Measurements from ENCODE around the gene CALHM1.
"Not testable (repeated sequence)": the region's sequence is repeated elsewhere in the genome, so short reads cannot be mapped to it uniquely, and the experiment has no call there.

The CALHM1 gene

DNA sequence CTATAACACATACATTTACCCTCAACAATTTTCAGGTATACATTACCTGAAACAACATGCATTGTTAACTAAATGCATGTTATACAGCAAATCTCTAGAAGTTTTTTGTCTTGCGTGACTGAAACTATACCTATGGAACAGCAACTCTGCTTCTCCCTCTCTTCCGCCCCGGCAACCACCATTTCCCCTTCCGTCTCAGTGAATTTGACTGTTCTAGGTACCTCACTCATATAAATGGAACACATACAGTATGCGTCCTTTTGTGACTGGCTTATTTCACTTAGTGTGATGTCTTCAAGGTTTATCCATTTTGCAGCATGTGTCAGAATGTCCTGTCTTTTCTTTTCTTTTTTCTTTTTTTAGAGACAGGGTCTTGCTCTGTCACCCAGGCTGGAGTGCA is 29.1 kb downstream of the CALHM1 start:
- no peak for DNase-seq (ENCODE audit: low read depth)

DNA sequence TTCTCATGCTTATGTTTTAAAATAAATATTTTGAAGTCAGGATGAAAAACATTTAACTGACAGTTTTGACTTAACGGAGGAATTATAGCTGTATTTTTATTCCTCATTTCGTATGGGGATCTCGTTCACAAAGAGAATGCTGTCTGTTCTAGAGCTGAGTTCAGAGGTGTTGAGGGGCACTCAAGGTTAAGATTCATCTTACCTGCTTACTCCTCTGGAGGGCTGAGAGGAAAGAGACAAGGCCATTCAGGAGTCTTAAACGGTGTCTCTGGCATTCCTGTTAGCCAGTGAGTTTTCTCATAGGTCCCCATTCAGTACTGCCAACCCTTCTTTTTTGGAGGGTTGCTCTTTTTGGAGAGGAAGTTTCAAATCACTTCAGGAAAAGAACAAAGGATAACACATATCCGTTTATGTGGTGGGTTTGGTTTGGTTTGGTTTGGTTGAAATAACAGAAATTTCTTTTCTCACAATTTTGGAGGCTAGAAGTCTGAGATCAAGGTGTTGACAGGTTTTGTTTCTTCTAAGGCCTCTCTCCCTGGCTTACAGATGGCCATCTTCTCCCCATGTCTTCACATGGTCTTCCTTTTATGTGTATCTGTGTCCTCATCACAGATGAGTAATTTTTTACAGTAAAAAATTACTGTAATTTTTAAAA is 29.6 kb downstream of the CALHM1 start:
- no peak for DNase-seq (ENCODE audit: low read depth)

DNA sequence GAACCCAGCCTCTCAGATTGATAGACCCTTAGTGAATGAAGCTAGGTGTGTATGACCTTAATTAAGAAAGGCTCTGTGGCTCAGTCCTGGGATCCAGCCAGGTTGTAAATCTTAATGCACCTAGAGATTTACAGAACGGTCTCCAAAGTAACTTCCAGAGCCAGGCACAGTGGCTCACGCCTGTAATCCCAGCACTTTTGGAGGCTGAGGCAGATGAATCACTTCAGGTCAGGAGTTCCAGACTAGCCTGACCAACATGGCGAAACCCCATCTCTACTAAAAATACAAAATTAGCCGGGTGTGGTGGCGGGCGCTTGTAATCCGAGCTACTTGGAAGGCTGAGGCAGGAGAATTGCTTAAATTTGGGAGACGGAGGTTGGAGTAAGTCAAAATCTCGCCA is 30.8 kb downstream of the CALHM1 start:
- DNase-seq (ENCODE audit: low read depth) = no peak

DNA sequence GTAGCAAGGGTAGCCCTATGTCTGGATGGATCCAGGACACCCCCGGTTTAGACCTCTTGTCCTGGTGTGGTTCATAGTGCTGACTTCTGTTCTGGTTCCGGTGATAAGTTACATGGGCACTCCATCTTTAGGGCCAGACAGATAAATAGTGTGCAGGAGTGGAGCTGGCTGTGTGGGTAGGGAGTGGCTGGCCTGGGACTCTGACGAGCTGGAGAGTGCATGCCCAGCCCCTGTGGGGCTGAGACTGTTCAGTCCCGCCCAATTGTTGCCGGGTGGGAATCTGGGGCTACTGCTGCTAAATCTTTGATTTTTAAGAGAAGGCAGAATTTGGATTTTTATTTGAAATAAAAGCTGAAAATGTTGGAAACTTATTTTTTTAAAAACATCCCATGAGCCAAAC is 35.0 kb downstream of the CALHM1 start:
- DNase-seq (ENCODE audit: low read depth) = no peak

DNA sequence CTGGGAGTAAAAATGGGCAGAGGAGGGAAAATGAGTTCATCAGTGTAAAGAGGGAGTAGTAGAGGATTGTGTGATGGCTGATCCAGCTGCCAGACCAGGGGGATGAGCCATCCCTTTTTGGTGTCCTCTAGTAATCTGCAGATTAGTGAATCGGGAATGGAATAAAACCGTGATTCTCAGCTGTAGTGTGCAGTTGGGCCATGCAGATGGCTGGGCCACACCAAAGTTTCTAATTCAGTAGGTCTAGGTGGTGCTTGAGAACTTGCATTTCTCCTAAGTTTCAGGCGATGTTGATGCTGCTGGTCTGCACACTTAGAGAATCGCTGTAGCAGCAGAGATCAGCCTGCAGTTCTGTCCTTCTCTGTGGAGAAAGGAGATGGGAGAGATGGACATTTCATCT is 39.6 kb downstream of the CALHM1 start:
- no peak for DNase-seq (ENCODE audit: low read depth)

DNA sequence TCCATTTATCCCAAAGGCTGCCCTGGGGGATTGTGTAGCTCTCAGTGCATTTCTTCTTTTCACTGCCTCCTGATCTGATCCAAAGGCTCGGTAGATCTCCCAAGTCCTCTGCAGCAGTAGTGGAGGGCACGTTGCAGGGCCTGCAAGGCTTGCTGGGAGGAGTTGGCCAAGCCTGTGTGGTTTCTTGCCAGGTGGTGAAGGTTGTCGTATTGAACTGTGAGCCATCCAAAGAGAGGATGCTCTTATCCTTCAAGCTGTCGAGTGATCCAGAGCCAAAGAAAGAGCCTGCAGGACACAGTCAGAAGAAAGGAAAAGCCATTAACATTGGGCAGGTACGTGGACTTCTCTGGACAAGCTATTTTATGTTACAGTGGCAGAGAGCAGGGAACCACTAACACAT is 41.1 kb downstream of the CALHM1 start:
- DNase-seq (ENCODE audit: low read depth) = no peak

DNA sequence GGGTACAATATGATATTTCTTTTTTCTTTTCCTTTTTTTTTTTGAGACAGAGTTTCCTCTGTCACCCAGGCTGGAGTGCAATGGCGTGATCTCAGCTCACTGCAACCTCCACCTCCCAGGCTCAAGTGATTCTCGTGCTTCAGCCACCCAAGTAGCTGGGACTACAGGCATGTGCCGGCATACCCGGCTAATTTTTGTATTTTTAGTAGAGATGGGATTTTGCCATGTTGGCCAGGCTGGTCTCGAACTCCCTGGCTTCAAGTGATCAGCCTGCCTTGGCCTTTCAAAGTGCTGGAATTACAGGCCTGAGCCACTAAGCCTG is 41.6 kb downstream of the CALHM1 start:
- DNase-seq (ENCODE audit: low read depth) = not testable (repeated sequence)

DNA sequence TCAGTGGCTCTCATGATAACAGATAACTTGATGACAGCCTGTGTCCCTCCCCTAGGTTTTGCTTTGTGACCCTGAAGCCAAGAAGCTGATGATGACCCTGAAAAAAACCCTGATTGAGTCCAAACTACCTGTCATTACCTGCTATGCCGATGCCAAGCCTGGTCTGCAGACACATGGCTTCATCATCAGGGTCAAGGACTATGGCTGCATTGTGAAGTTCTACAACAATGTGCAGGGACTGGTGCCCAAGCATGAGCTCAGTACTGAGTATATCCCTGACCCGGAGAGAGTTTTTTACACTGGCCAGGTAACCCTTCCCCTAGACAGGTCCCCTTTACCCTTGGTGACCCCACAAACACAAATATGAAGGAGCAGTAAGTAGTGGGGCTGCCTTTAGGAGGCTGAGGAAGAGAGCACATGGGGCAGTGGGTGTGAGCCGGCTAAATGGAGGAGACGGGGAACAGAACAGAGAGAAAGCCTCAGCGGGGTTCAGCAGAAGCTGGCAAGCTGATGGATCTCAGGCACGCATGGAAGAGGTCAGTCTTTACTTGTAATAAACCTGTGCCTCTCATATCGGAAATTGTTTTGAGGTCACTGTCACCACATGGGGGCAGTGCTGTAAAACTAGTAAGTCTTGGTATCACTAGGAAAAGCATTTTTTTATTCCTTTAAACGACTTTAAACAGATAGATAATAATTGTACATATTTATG is 42.1 kb downstream of the CALHM1 start:
- DNase-seq (ENCODE audit: low read depth) = peak; percentile 13

DNA sequence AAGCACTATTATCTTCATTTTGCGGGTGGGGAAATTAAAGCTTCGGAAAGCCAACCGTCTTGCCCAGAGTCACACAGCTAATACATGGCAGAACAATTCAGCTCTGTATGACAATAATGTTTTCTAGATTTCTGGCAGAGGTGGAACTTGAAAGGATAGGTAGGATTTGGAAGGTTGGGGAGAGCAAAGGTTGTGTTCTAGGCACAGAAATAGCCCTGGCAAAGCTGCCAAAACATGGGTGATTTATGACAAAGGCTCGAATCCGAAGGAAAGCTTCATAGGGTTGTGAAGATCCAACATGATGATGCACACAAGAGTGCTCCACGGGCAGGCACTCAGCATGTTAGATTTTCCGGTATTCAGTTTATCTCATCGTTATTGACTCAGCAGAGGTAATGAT is 43.1 kb downstream of the CALHM1 start:
- DNase-seq (ENCODE audit: low read depth) = no peak

DNA sequence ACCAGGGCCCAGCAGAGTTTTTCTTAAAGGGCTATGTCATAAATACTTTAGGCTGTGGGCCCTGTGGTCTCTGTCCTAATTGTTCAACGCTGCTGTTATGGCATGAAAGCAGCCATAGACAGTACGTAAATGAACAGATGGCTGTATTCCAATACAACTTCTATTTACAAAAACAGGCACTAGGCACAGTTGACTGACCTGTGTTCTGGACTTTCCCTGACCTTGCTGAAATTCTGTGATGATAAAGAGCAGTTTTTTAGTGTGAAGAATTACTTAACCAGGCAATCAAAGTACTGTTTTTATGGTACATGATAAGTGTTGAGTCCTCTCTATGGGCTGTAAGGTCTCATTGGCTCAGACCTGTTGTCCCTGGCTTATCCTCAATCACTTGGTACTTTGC is 45.1 kb downstream of the CALHM1 start:
- DNase-seq (ENCODE audit: low read depth) = no peak

All from activated T-cell treated with anti-CD3 and anti-CD28 coated beads for 24 hours (primary cell).